Measurements from ENCODE around the gene PIGZ. TPM values are rescaled to one million over a fixed set of nuclear protein-coding genes. Genes with fewer than 3 reads are reported as not detected.

The PIGZ gene
- 0.55 and 1.2 TPM in 2 replicates for total RNA-seq (2014; rRNA removed; shearing (Covaris generic))

- no peaks in the 10 kb centered on the region for H3K36me3 ChIP-seq (replicated peaks; ENCODE audit: control insufficient read depth, insufficient read depth, low read length)
- H3K27me3 ChIP-seq (ENCODE audit: control insufficient read depth, insufficient read depth, low read length), result peaks cover 61% of the 10 kb centered on the region
- DNase-seq, result peak; percentile 87
These were observed at the start of gene PIGZ for GRCh38 chr3:196968233-196969133. Gene PIGZ (minus strand): TSS chr3:196968833. CDS start chr3:196952031, 16,802 bp downstream.

GRCh38 chr3:197017003-197017402, 48.4 kb upstream of the PIGZ start:
- H3K36me3 ChIP-seq (replicated peaks; ENCODE audit: control insufficient read depth, insufficient read depth, low read length), result no peaks in the 10 kb centered on the region
- H3K4me3 ChIP-seq (ENCODE audit: insufficient read depth, low read depth, low read length), result no peak overlapping the region
- H3K27me3 ChIP-seq (ENCODE audit: control insufficient read depth, insufficient read depth, low read length), result no peaks in the 10 kb centered on the region
- DNase-seq, result peak; percentile 52

More at GRCh38 chr3:196968233-196969133, at the start of gene PIGZ:
- peak within 1 kb of the TSS; percentile 52 for H3K4me3 ChIP-seq (ENCODE audit: insufficient read depth, low read depth, low read length)

GRCh38 chr3:197015790-197016736, 47.4 kb upstream of the PIGZ start:
- no peaks in the 10 kb centered on the region for H3K27me3 ChIP-seq (ENCODE audit: control insufficient read depth, insufficient read depth, low read length)
- no peak overlapping the region for H3K4me3 ChIP-seq (ENCODE audit: insufficient read depth, low read depth, low read length)
- DNase-seq, result peak; percentile 49
- no peaks in the 10 kb centered on the region for H3K36me3 ChIP-seq (replicated peaks; ENCODE audit: control insufficient read depth, insufficient read depth, low read length)

- DNase-seq, result no peak
- H3K4me3 ChIP-seq (ENCODE audit: insufficient read depth, low read depth, low read length), result no peak overlapping the region
- H3K27me3 ChIP-seq (ENCODE audit: control insufficient read depth, insufficient read depth, low read length), result no peaks in the 10 kb centered on the region
- H3K36me3 ChIP-seq (replicated peaks; ENCODE audit: control insufficient read depth, insufficient read depth, low read length), result no peaks in the 10 kb centered on the region
These were observed 46.4 kb upstream of the PIGZ start for GRCh38 chr3:197014942-197015575.

GRCh38 chr3:197014024-197014423, 45.4 kb upstream of the PIGZ start:
- DNase-seq, result no peak
- no peaks in the 10 kb centered on the region for H3K27me3 ChIP-seq (ENCODE audit: control insufficient read depth, insufficient read depth, low read length)
- H3K4me3 ChIP-seq (ENCODE audit: insufficient read depth, low read depth, low read length), result no peak overlapping the region
- H3K36me3 ChIP-seq (replicated peaks; ENCODE audit: control insufficient read depth, insufficient read depth, low read length), result no peaks in the 10 kb centered on the region

GRCh38 chr3:197012540-197012883, 43.9 kb upstream of the PIGZ start:
- no peak overlapping the region for H3K4me3 ChIP-seq (ENCODE audit: insufficient read depth, low read depth, low read length)
- no peaks in the 10 kb centered on the region for H3K27me3 ChIP-seq (ENCODE audit: control insufficient read depth, insufficient read depth, low read length)
- H3K36me3 ChIP-seq (replicated peaks; ENCODE audit: control insufficient read depth, insufficient read depth, low read length), result no peaks in the 10 kb centered on the region
- no peak for DNase-seq

GRCh38 chr3:197011780-197012539, 43.3 kb upstream of the PIGZ start:
- H3K4me3 ChIP-seq (ENCODE audit: insufficient read depth, low read depth, low read length), result no peak overlapping the region
- H3K27me3 ChIP-seq (ENCODE audit: control insufficient read depth, insufficient read depth, low read length), result no peaks in the 10 kb centered on the region
- no peaks in the 10 kb centered on the region for H3K36me3 ChIP-seq (replicated peaks; ENCODE audit: control insufficient read depth, insufficient read depth, low read length)
- DNase-seq, result no peak

GRCh38 chr3:197010556-197011351, 42.1 kb upstream of the PIGZ start:
- H3K27me3 ChIP-seq (ENCODE audit: control insufficient read depth, insufficient read depth, low read length), result no peaks in the 10 kb centered on the region
- DNase-seq, result no peak
- H3K36me3 ChIP-seq (replicated peaks; ENCODE audit: control insufficient read depth, insufficient read depth, low read length), result no peaks in the 10 kb centered on the region
- no peak overlapping the region for H3K4me3 ChIP-seq (ENCODE audit: insufficient read depth, low read depth, low read length)

GRCh38 chr3:197009532-197010019, 40.9 kb upstream of the PIGZ start:
- H3K4me3 ChIP-seq (ENCODE audit: insufficient read depth, low read depth, low read length), result no peak overlapping the region
- no peaks in the 10 kb centered on the region for H3K36me3 ChIP-seq (replicated peaks; ENCODE audit: control insufficient read depth, insufficient read depth, low read length)
- DNase-seq, result no peak
- H3K27me3 ChIP-seq (ENCODE audit: control insufficient read depth, insufficient read depth, low read length), result peaks cover 8% of the 10 kb centered on the region

- Histone ChIP-seq H3K27me3 (ENCODE audit: control insufficient read depth, insufficient read depth, low read length) (peaks cover 18% of the 10 kb centered on the region), H3K4me3 (ENCODE audit: insufficient read depth, low read depth, low read length) (no peak overlapping the region), H3K36me3 (replicated peaks; ENCODE audit: control insufficient read depth, insufficient read depth, low read length) (no peaks in the 10 kb centered on the region)
- peak; percentile 62 for DNase-seq
These were observed 40.0 kb upstream of the PIGZ start for GRCh38 chr3:197008436-197009209.

GRCh38 chr3:197007953-197008352, 39.3 kb upstream of the PIGZ start:
- no peak for DNase-seq
- Histone ChIP-seq H3K36me3 (replicated peaks; ENCODE audit: control insufficient read depth, insufficient read depth, low read length) (no peaks in the 10 kb centered on the region), H3K4me3 (ENCODE audit: insufficient read depth, low read depth, low read length) (no peak overlapping the region), H3K27me3 (ENCODE audit: control insufficient read depth, insufficient read depth, low read length) (peaks cover 21% of the 10 kb centered on the region)

GRCh38 chr3:197007296-197007940, 38.8 kb upstream of the PIGZ start:
- H3K27me3 ChIP-seq (ENCODE audit: control insufficient read depth, insufficient read depth, low read length), result peaks cover 24% of the 10 kb centered on the region
- no peaks in the 10 kb centered on the region for H3K36me3 ChIP-seq (replicated peaks; ENCODE audit: control insufficient read depth, insufficient read depth, low read length)
- DNase-seq, result peak; percentile 66

More at GRCh38 chr3:197007296-197007940, 38.8 kb upstream of the PIGZ start:
- no peak overlapping the region for H3K4me3 ChIP-seq (ENCODE audit: insufficient read depth, low read depth, low read length)

Measured in H7 (cell line).